Duodenal mucosa (tissue), 2 donors: ENCODE measurements around the gene RHOF.

Experiments used
- H3K27ac ChIP-seq: one replicate; pipeline ENCODE4 v1.7.0; 2013; ENCODE audit warnings: low read depth, low read length
- H3K27me3 ChIP-seq, 2 donors: one replicate each; pipeline ENCODE4 v1.7.0; 2013; ENCODE audit warnings: low read length in 2 of 2, control low read depth in 1 of 2; ENCODE audit not compliant: insufficient read depth in 2 of 2, control insufficient read depth in 1 of 2
- H3K36me3 ChIP-seq, 2 donors: one replicate each; pipeline ENCODE4 v1.7.0; 2013; ENCODE audit warnings: low read length in 2 of 2, control low read depth in 1 of 2; ENCODE audit not compliant: insufficient read depth in 2 of 2, control insufficient read depth in 1 of 2
- H3K4me1 ChIP-seq, 2 donors: one replicate each; pipeline ENCODE4 v1.7.0; 2013; ENCODE audit warnings: low read length in 2 of 2, control low read depth in 1 of 2; ENCODE audit not compliant: insufficient read depth in 2 of 2, control insufficient read depth in 1 of 2
- H3K4me3 ChIP-seq, 2 donors: one replicate each; pipeline ENCODE4 v1.7.0; 2013; ENCODE audit warnings: low read length in 2 of 2, low read depth in 1 of 2
- H3K9ac ChIP-seq, 2 donors: one replicate each; pipeline ENCODE4 v1.7.0; 2013; ENCODE audit warnings: low read length in 2 of 2, low read depth in 1 of 2
- H3K9me3 ChIP-seq, 2 donors: one replicate each; pipeline ENCODE4 v1.7.0; 2013; ENCODE audit warnings: low read length in 2 of 2, control low read depth in 1 of 2; ENCODE audit not compliant: control insufficient read depth in 1 of 2

RHOF gene

DNA sequence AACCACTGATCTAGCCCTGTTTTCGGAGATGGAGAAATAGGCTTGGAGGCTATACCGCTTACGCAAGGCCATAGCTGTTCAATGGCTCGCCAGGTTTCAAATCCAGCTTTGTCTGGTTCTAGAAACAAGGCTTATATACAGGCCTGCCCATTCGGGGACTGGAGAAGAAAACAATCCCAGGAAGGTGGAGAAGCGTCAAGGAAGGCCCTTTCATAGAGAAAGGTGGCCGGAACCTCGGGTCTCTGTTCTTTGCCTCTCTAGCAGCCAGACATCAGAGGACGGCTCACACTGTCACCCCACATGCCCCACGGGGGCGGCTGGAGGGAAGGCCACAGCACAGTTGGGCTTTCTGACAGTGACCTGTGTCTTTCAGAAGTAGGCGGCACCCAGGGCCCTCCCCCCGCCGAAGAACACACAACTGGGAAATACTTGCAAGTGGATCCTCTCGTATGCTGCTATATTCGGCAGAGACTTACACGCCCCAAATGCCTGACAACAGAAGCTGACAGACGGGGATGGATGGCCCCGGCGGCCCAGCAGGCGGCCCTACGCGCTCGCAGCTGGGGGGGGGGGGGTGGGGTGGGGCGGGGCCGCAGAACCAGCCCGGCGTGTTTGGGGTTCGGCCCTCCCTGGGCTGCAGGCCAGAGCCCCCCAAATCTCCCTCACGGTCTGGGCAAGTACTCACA is 5.8 kb upstream of the RHOF start:
- Histone ChIP-seq H3K27ac (peak overlapping the region; percentile 100), H3K9ac (peak overlapping the region; percentile 86 to 98), H3K27me3 (no peaks in the 10 kb centered on the region), H3K4me1 (peaks cover 45% of the 10 kb centered on the region in 2 donors), H3K36me3 (peaks cover 6 to 7% of the 10 kb centered on the region in 2 donors), H3K4me3 (peak overlapping the region; percentile 68 to 87), H3K9me3 (no peaks in the 10 kb centered on the region)

- peaks cover 46 to 50% of the 10 kb centered on the region in 2 donors for H3K4me1 ChIP-seq
- peak overlapping the region; percentile 100 for H3K27ac ChIP-seq
- peak overlapping the region; percentile 76 to 86 for H3K9ac ChIP-seq
Observed at GRCh38 chr12:121798787-121799155, 5.3 kb upstream of the RHOF start.

GRCh38 chr12:121797937-121798786 is 4.7 kb upstream of the RHOF start:
- Histone ChIP-seq H3K9me3 (no peaks in the 10 kb centered on the region), H3K27ac (peak overlapping the region; percentile 100), H3K36me3 (peaks cover 6 to 7% of the 10 kb centered on the region in 2 donors), H3K27me3 (no peaks in the 10 kb centered on the region), H3K4me3 (peak overlapping the region; percentile 51 to 87), H3K4me1 (peaks cover 46 to 54% of the 10 kb centered on the region in 2 donors), H3K9ac (peak overlapping the region; percentile 76 to 86)

More at GRCh38 chr12:121798787-121799155, 5.3 kb upstream of the RHOF start:
- Histone ChIP-seq H3K9me3 (no peaks in the 10 kb centered on the region), H3K4me3 (peak overlapping the region; percentile 51 to 87), H3K36me3 (peaks cover 6 to 7% of the 10 kb centered on the region in 2 donors), H3K27me3 (no peaks in the 10 kb centered on the region)

DNA sequence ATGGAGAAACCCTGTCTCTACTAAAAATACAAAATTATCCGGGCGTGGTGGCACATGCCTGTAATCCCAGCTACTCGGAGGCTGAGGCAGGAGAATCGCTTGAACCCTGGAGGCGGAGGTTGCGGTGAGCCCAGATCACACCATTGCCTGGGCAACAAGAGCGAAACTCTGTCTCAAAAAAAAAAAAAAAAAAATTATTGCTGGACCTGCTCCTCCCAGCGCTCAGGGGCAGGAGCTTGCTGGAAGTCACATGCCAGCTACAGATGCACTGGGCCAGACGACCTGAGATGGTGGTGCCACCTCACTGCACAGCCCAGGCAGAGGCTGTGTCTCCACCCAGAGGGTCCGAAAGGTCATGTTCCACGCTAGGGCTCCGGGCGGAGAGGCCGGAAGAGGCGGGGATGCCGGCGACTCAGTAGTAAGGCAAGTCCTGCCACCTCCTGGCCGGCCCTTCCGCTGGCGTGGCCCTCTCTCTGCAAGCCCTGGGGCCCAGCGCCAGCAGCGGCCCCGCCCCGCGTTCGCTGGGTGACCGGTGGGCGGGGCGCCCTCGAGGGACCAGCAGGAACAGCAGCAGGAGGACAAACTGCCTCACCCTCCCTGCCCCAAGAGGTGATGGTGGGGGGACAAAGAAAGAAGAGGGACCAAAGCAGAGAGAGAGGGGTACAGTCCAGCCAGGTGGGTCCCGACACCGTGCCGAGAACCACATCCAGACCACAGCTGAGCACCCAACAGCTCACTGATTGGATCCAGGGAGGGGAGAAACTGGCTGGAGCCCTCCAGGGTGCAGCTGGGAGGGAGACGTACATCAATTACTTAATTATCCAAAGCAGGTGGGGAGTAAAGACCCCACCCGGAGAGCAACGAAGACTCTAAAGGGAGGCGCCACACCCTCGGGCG is 3.6 kb upstream of the RHOF start:
- Histone ChIP-seq H3K4me1 (peaks cover 53 to 64% of the 10 kb centered on the region in 2 donors), H3K36me3 (peaks cover 6 to 7% of the 10 kb centered on the region in 2 donors), H3K9ac (peak overlapping the region; percentile 76 to 86), H3K9me3 (no peaks in the 10 kb centered on the region), H3K27ac (peak overlapping the region; percentile 100), H3K27me3 (no peaks in the 10 kb centered on the region), H3K4me3 (peak overlapping the region; percentile 51 to 87)

DNA sequence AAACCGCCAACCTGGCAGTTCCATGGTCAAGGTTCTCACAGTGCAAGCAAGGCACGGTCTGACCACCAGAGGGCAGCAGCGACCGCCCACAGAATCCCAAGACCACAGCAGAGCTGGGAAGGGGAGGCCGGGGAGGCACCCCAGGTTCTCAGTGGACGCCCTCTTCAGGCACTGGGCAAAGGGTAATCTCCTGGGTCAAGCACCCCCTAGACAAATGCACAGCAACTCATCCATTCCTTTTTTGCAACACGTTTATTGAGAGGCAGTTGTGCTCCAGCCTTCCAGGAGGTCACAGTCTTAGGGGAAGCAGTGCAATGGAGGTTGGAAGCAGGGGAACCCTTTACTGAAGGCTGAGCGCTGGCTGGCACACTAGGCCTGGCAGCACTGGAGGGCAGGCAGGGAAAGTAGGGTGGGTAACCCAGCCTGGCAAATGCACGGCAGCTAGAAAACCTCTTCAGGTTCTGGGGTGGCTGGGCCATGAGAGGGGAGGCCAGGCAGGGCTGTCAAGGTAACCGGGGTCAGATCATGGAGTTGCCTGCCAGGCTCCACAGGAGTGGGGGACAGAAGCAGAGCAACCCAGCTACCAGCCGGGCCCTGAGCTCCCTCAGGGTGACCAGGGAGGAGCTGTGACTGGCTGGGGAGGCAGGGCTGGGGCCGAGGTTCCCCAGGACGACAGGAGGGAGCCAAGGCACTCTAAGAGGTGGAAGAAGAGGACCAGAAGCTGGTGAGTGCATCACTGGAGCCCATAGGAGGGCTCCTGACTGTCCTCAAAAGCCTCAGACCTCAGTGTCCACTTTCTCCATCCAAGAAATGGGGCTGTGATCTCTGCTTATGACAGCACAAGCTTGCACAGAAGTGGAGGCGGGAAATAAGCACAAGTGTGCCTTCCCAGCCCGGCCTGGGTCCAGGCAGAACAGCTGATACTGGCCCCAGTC is 1.8 kb upstream of the RHOF start:
- H3K27me3 ChIP-seq, result no peaks in the 10 kb centered on the region
- H3K9ac ChIP-seq, result peak overlapping the region; percentile 73 to 83
- H3K4me1 ChIP-seq, result peaks cover 63 to 77% of the 10 kb centered on the region in 2 donors
- no peaks in the 10 kb centered on the region for H3K9me3 ChIP-seq
- H3K4me3 ChIP-seq, result peak overlapping the region; percentile 38 to 64
- H3K27ac ChIP-seq, result peak overlapping the region; percentile 83
- peaks cover 6 to 7% of the 10 kb centered on the region in 2 donors for H3K36me3 ChIP-seq

GRCh38 chr12:121794534-121795033 is 1.1 kb upstream of the RHOF start:
- Histone ChIP-seq H3K27ac (peak overlapping the region; percentile 83), H3K4me1 (peaks cover 67 to 78% of the 10 kb centered on the region in 2 donors), H3K36me3 (peaks cover 6 to 7% of the 10 kb centered on the region in 2 donors), H3K9ac (peak overlapping the region; percentile 73 to 83), H3K9me3 (no peaks in the 10 kb centered on the region), H3K4me3 (peak overlapping the region; percentile 38 to 64), H3K27me3 (no peaks in the 10 kb centered on the region)

DNA sequence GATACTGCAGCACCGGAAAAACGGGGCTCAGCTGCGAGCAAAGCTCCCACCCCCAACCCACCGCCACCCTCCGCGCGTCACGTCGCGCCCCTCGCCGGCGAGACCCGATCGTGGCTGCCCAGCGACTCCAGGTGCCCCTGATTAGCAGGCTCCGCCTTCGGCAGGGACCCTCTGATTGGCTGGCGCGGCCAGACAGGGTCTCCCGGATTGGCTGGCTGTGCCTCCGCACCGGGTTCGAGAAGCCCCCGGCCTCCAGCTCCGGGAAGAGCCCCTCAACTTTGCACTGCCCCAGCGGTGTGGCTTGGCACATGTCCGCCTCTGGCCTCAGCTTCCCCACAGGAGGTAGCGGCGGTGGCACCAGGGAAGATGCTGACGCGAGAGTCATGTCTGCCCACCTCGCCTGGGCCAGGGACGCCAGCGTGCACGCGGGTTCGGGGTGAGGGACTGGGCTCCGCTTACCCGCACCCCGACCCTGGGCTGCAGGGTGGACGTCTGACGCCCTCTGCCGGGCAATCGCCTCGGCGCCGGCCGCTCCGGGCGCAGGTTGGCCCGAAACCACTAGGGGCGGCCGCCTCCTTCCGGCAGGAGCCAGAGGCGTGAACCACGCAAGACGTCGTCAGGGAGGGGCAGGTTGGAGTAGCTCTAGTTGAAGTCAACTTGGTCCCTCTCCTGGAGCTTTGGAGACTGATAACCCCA is 498 bp upstream of the RHOF start:
- Histone ChIP-seq H3K36me3 (peaks cover 6 to 7% of the 10 kb centered on the region in 2 donors), H3K27me3 (no peaks in the 10 kb centered on the region), H3K9me3 (no peaks in the 10 kb centered on the region), H3K4me3 (peak overlapping the region; percentile 72 to 76), H3K27ac (peak overlapping the region; percentile 83), H3K4me1 (peaks cover 67 to 76% of the 10 kb centered on the region in 2 donors), H3K9ac (peak overlapping the region; percentile 73 to 83)

DNA sequence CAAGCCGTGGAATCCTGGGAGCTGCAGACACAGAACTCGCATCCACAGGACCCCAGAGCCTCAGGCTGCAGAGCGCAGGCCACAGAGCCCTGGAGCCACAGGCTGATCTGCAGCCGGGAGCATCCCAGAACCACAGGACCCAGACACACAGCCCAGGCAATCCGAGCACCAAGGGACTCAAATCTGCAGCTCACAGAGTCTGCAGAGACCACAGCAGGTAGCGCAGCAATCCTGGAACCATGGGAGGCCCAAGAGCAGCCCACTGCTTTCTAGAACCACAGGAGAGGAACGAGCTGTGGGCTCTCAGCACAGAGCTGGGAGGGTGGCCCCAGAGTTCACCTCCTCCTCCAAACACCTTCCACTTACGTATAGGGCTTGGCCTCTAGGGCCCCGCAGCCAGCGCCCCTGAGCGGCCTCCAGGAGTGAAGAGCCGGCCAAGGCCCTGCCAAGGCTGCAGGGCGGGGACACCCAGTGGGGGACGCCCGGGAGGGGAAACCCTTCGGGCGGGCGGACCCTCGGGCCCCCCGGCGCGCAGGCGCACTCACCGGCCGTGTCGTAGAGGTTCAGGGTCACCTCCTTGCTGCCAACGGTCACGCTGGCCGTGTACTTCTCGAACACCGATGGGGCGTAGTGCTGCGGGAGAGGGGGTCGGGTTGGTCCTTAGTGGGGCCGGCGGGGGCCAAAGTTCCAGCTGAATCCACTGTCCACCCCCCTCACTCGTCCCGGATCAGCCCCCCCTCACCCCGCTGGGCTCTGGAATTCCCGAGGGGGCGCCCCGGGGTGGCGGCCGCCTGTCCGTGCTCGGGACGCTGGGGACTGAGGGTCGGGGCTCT is 665 bp downstream of the RHOF start:
- Histone ChIP-seq H3K36me3 (peaks cover 0 to 7% of the 10 kb centered on the region in 2 donors), H3K9ac (peak overlapping the region; percentile 64 to 77), H3K27ac (peak overlapping the region; percentile 75), H3K9me3 (no peaks in the 10 kb centered on the region), H3K4me3 (peak overlapping the region; percentile 72 to 76), H3K4me1 (peaks cover 66 to 73% of the 10 kb centered on the region in 2 donors), H3K27me3 (no peaks in the 10 kb centered on the region)
